ENCODE measurements around the gene RAB30. TPM values are rescaled to one million over a fixed set of nuclear protein-coding genes. Genes with fewer than 3 reads are reported as not detected.

The RAB30 gene
- total RNA-seq, 2 experiments from 2014 or later, result 76.2 to 79.2 TPM

GRCh38 chr11:83102834-83103233 lies 31.1 kb upstream of the RAB30 start:
- Mint-ChIP-seq H3K4me3 (no peak overlapping the region), H3K9me3 (no peaks in the 10 kb centered on the region), H3K36me3 (ENCODE audit: low read depth) (no peaks in the 10 kb centered on the region), H3K27ac (no peak overlapping the region), H3K4me1 (ENCODE audit: low read depth) (no peaks in the 10 kb centered on the region), H3K27me3 (peaks cover 6% of the 10 kb centered on the region)
- DNase-seq (no peak), ATAC-seq (ENCODE audit: poor library complexity) (no peak)
- no peaks in the 10 kb centered on the region for H3K4me1 ChIP-seq (ENCODE audit: insufficient read depth, low read length)
- H3K36me3 ChIP-seq (ENCODE audit: insufficient read depth, low read length), result no peaks in the 10 kb centered on the region
- H3K27ac ChIP-seq (ENCODE audit: low read depth in 1 of 2, low read length in 2 of 2), result no peak overlapping the region
- H3K27me3 ChIP-seq (ENCODE audit: control insufficient read depth in 1 of 2, insufficient read depth in 2 of 2, low read length in 2 of 2), result no peaks in the 10 kb centered on the region
- POLR2A ChIA-PET, result no interaction called here
- no peak overlapping the region for H3K4me3 ChIP-seq (ENCODE audit: low read length)
- TF ChIP-seq, protein P1, sequence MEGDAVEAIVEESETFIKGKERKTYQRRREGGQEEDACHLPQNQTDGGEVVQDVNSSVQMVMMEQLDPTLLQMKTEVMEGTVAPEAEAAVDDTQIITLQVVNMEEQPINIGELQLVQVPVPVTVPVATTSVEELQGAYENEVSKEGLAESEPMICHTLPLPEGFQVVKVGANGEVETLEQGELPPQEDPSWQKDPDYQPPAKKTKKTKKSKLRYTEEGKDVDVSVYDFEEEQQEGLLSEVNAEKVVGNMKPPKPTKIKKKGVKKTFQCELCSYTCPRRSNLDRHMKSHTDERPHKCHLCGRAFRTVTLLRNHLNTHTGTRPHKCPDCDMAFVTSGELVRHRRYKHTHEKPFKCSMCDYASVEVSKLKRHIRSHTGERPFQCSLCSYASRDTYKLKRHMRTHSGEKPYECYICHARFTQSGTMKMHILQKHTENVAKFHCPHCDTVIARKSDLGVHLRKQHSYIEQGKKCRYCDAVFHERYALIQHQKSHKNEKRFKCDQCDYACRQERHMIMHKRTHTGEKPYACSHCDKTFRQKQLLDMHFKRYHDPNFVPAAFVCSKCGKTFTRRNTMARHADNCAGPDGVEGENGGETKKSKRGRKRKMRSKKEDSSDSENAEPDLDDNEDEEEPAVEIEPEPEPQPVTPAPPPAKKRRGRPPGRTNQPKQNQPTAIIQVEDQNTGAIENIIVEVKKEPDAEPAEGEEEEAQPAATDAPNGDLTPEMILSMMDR (IDR thresholded peaks at IDR 0.05), result no peak
- intact Hi-C loops (cut with DNase I, micrococcal nuclease), result no loop called here
- CTCF ChIA-PET, result no interaction called here
- H3K9me3 ChIP-seq (ENCODE audit: control insufficient read depth in 1 of 2, insufficient read depth in 1 of 2, low read length in 2 of 2), result no peaks in the 10 kb centered on the region

- Mint-ChIP-seq H3K4me1 (ENCODE audit: low read depth) (peaks cover 4% of the 10 kb centered on the region), H3K36me3 (ENCODE audit: low read depth) (no peaks in the 10 kb centered on the region), H3K4me3 (no peak overlapping the region), H3K27me3 (no peaks in the 10 kb centered on the region), H3K27ac (no peak overlapping the region), H3K9me3 (no peaks in the 10 kb centered on the region)
- DNase-seq (no peak), ATAC-seq (ENCODE audit: poor library complexity) (no peak)
- H3K4me1 ChIP-seq (ENCODE audit: insufficient read depth, low read length), result no peaks in the 10 kb centered on the region
- no peaks in the 10 kb centered on the region for H3K9me3 ChIP-seq (ENCODE audit: control insufficient read depth in 1 of 2, insufficient read depth in 1 of 2, low read length in 2 of 2)
- ChIA-PET CTCF (interaction anchor here (0.6 kb wide), 1 partner anchor 17 kb away, joined by 3 read pairs; no protein-coding TSS in a partner anchor), POLR2A (interaction anchor here (0.7 to 0.9 kb wide), 2 partner anchors 59 to 65 kb away, joined by 4 to 6 read pairs; partner anchors contain the start of gene PCF11)
- H3K27me3 ChIP-seq (ENCODE audit: control insufficient read depth in 1 of 2, insufficient read depth in 2 of 2, low read length in 2 of 2), result no peaks in the 10 kb centered on the region
- TF ChIP-seq, protein P1 (IDR thresholded peaks at IDR 0.05), result no peak
- H3K36me3 ChIP-seq (ENCODE audit: insufficient read depth, low read length), result no peaks in the 10 kb centered on the region
- intact Hi-C loops (cut with DNase I, micrococcal nuclease), result no loop called here
- no peak overlapping the region for H3K4me3 ChIP-seq (ENCODE audit: low read length)
- no peak overlapping the region for H3K27ac ChIP-seq (ENCODE audit: low read depth in 1 of 2, low read length in 2 of 2)
These were observed 25.9 kb upstream of the RAB30 start for GRCh38 chr11:83097429-83098075.

GRCh38 chr11:83093634-83094033 lies 21.9 kb upstream of the RAB30 start:
- Histone ChIP-seq H3K4me3 (ENCODE audit: low read length) (no peak overlapping the region), H3K27me3 (ENCODE audit: control insufficient read depth in 1 of 2, insufficient read depth in 2 of 2, low read length in 2 of 2) (no peaks in the 10 kb centered on the region), H3K36me3 (ENCODE audit: insufficient read depth, low read length) (no peaks in the 10 kb centered on the region), H3K9me3 (ENCODE audit: control insufficient read depth in 1 of 2, insufficient read depth in 1 of 2, low read length in 2 of 2) (no peaks in the 10 kb centered on the region), H3K27ac (ENCODE audit: low read depth in 1 of 2, low read length in 2 of 2) (no peak overlapping the region), H3K4me1 (ENCODE audit: insufficient read depth, low read length) (no peaks in the 10 kb centered on the region)
- Mint-ChIP-seq H3K27me3 (no peaks in the 10 kb centered on the region), H3K27ac (no peak overlapping the region), H3K4me1 (ENCODE audit: low read depth) (peaks cover 15% of the 10 kb centered on the region), H3K9me3 (no peaks in the 10 kb centered on the region), H3K4me3 (no peak overlapping the region), H3K36me3 (ENCODE audit: low read depth) (no peaks in the 10 kb centered on the region)
- ChIA-PET POLR2A (interaction anchor here (1.1 to 1.6 kb wide), 3 partner anchors 8 to 62 kb away, joined by 3 to 7 read pairs (median 3); no protein-coding TSS in a partner anchor), CTCF (interaction anchor here (0.6 to 1.2 kb wide), 3 partner anchors 106 to 156 kb away, joined by 3 to 5 read pairs (median 3); no protein-coding TSS in a partner anchor)
- ATAC-seq (ENCODE audit: poor library complexity) (no peak), DNase-seq (no peak)
- intact Hi-C loops (cut with DNase I, micrococcal nuclease), result no loop called here
- TF ChIP-seq, protein P1 (IDR thresholded peaks at IDR 0.05), result no peak
